ENCODE data around the gene TMEM273.

The TMEM273 gene

GRCh38 chr10:49228677-49229076 is 40.5 kb upstream of the TMEM273 start:
- H3K27ac Mint-ChIP-seq: no peak overlapping the region
- peaks cover 5% of the 10 kb centered on the region for H3K4me1 Mint-ChIP-seq
- no peak overlapping the region for H3K4me3 Mint-ChIP-seq
- no peak for TF ChIP-seq CTCF (IDR thresholded peaks at IDR 0.05)
- no peak for DNase-seq
- peaks cover 16% of the 10 kb centered on the region for H3K27me3 Mint-ChIP-seq (ENCODE audit: low read depth, poor library complexity)
- H3K9me3 Mint-ChIP-seq: no peaks in the 10 kb centered on the region
- H3K36me3 Mint-ChIP-seq (ENCODE audit: low read depth): no peaks in the 10 kb centered on the region

- H3K4me3 Mint-ChIP-seq: no peak overlapping the region
Observed at GRCh38 chr10:49227406-49227805, 39.2 kb upstream of the TMEM273 start.

GRCh38 chr10:49226594-49226993 is 38.4 kb upstream of the TMEM273 start:
- peaks cover 8% of the 10 kb centered on the region for H3K27me3 Mint-ChIP-seq (ENCODE audit: low read depth, poor library complexity)
- no peak for DNase-seq
- H3K27ac Mint-ChIP-seq: no peak overlapping the region
- no peak for TF ChIP-seq CTCF (IDR thresholded peaks at IDR 0.05)
- no peaks in the 10 kb centered on the region for H3K36me3 Mint-ChIP-seq (ENCODE audit: low read depth)
- H3K4me3 Mint-ChIP-seq: no peak overlapping the region
- peaks cover 5% of the 10 kb centered on the region for H3K4me1 Mint-ChIP-seq
- peaks cover 9% of the 10 kb centered on the region for H3K9me3 Mint-ChIP-seq

More at GRCh38 chr10:49227406-49227805, 39.2 kb upstream of the TMEM273 start:
- no peak overlapping the region for H3K27ac Mint-ChIP-seq
- H3K9me3 Mint-ChIP-seq: peaks cover 3% of the 10 kb centered on the region
- H3K36me3 Mint-ChIP-seq (ENCODE audit: low read depth): no peaks in the 10 kb centered on the region
- H3K4me1 Mint-ChIP-seq: peaks cover 5% of the 10 kb centered on the region
- peaks cover 13% of the 10 kb centered on the region for H3K27me3 Mint-ChIP-seq (ENCODE audit: low read depth, poor library complexity)
- DNase-seq: no peak
- TF ChIP-seq CTCF (IDR thresholded peaks at IDR 0.05): no peak

- Mint-ChIP-seq H3K36me3 (ENCODE audit: low read depth) (no peaks in the 10 kb centered on the region), H3K27ac (no peak overlapping the region), H3K4me1 (peaks cover 5% of the 10 kb centered on the region), H3K4me3 (no peak overlapping the region), H3K9me3 (peaks cover 9% of the 10 kb centered on the region), H3K27me3 (ENCODE audit: low read depth, poor library complexity) (peaks cover 8% of the 10 kb centered on the region)
- DNase-seq: no peak
- no peak for TF ChIP-seq CTCF (IDR thresholded peaks at IDR 0.05)
Observed at GRCh38 chr10:49225218-49225876, 37.2 kb upstream of the TMEM273 start.

- no peak for DNase-seq
- H3K27me3 Mint-ChIP-seq (ENCODE audit: low read depth, poor library complexity): peaks cover 14% of the 10 kb centered on the region
- no peak overlapping the region for H3K4me3 Mint-ChIP-seq
- peaks cover 9% of the 10 kb centered on the region for H3K9me3 Mint-ChIP-seq
- peaks cover 5% of the 10 kb centered on the region for H3K4me1 Mint-ChIP-seq
- no peaks in the 10 kb centered on the region for H3K36me3 Mint-ChIP-seq (ENCODE audit: low read depth)
- no peak overlapping the region for H3K27ac Mint-ChIP-seq
- no peak for TF ChIP-seq CTCF (IDR thresholded peaks at IDR 0.05)
Observed at GRCh38 chr10:49223205-49223604, 35.0 kb upstream of the TMEM273 start.

GRCh38 chr10:49222170-49222569 is 34.0 kb upstream of the TMEM273 start:
- DNase-seq: no peak
- peaks cover 19% of the 10 kb centered on the region for H3K27me3 Mint-ChIP-seq (ENCODE audit: low read depth, poor library complexity)
- TF ChIP-seq CTCF (IDR thresholded peaks at IDR 0.05): no peak
- no peak overlapping the region for H3K4me3 Mint-ChIP-seq
- peaks cover 5% of the 10 kb centered on the region for H3K4me1 Mint-ChIP-seq
- peaks cover 9% of the 10 kb centered on the region for H3K9me3 Mint-ChIP-seq
- H3K27ac Mint-ChIP-seq: no peak overlapping the region
- H3K36me3 Mint-ChIP-seq (ENCODE audit: low read depth): no peaks in the 10 kb centered on the region

All from nephron progenitor cell (in vitro differentiated cells).